Brain microvascular endothelial cell (primary cell): Measurements from ENCODE around the gene ICE2.
A peak's percentile ranks its signal among the peaks of the same experiment; 100 is the strongest.

Experiments
- DNase-seq: peaks from one replicate; pipeline ENCODE4 v3.0.0-alpha.2; 2020
- H3K27ac ChIP-seq: fragments of 250-450 bp; sonication (Bioruptor Pico); 2 replicates; pipeline ENCODE4 v1.5.1; 2020; ENCODE audit warnings: mild to moderate bottlenecking, moderate library complexity
- H3K27me3 ChIP-seq: fragments of 250-450 bp; sonication (Bioruptor Pico); replicated peaks from 2 replicates; pipeline ENCODE4 v1.5.1; 2020; ENCODE audit warnings: mild to moderate bottlenecking
- H3K36me3 ChIP-seq: fragments of 250-450 bp; sonication (Bioruptor Pico); replicated peaks from 2 replicates; pipeline ENCODE4 v1.5.1; 2020; ENCODE audit warnings: mild to moderate bottlenecking
- H3K4me3 ChIP-seq: 2 replicates; pipeline ENCODE4 v1.5.1; 2011; ENCODE audit warnings: low read depth, mild to moderate bottlenecking, control low read depth, low read length, moderate library complexity
- CTCF ChIP-seq: IDR thresholded peaks from 2 replicates; pipeline ENCODE4 v1.5.1; 2011; ENCODE audit warnings: low read depth, mild to moderate bottlenecking, moderate library complexity, low read length, control low read depth, inconsistent platforms; ENCODE audit errors: missing control alignments
- in situ Hi-C: cut with HindIII; loops from 2 replicates; pipeline ENCODE4 v1.10.0; 2017; ENCODE audit warnings: low sequenced_read_pairs, low pct_ligation_motif_present

The ICE2 gene

GRCh38 chr15:60509470-60509869 lies 30.5 kb upstream of the ICE2 start:
- no peaks in the 10 kb centered on the region for H3K27me3 ChIP-seq
- in situ Hi-C loops = no loop called here
- H3K4me3 ChIP-seq = no peak overlapping the region
- H3K27ac ChIP-seq = no peak overlapping the region
- H3K36me3 ChIP-seq = no peaks in the 10 kb centered on the region
- no peak for TF ChIP-seq CTCF
- DNase-seq = no peak

- no peak for TF ChIP-seq CTCF
- no peak overlapping the region for H3K27ac ChIP-seq
- DNase-seq = no peak
- H3K36me3 ChIP-seq = no peaks in the 10 kb centered on the region
- no peaks in the 10 kb centered on the region for H3K27me3 ChIP-seq
- H3K4me3 ChIP-seq = no peak overlapping the region
- in situ Hi-C loops = no loop called here
Measured at GRCh38 chr15:60508442-60508841, 29.5 kb upstream of the ICE2 start.

GRCh38 chr15:60507596-60508424 lies 28.9 kb upstream of the ICE2 start:
- no peaks in the 10 kb centered on the region for H3K27me3 ChIP-seq
- no peaks in the 10 kb centered on the region for H3K36me3 ChIP-seq
- in situ Hi-C loops = no loop called here
- DNase-seq = peak; percentile 64
- no peak overlapping the region for H3K4me3 ChIP-seq
- H3K27ac ChIP-seq = no peak overlapping the region
- peak; percentile 90 for TF ChIP-seq CTCF

GRCh38 chr15:60496853-60497252 lies 17.9 kb upstream of the ICE2 start:
- TF ChIP-seq CTCF = no peak
- no peak for DNase-seq
- Histone ChIP-seq H3K27me3 (no peaks in the 10 kb centered on the region), H3K27ac (no peak overlapping the region), H3K4me3 (no peak overlapping the region), H3K36me3 (no peaks in the 10 kb centered on the region)
- in situ Hi-C loops = no loop called here

GRCh38 chr15:60494108-60494507 lies 15.2 kb upstream of the ICE2 start:
- Histone ChIP-seq H3K36me3 (no peaks in the 10 kb centered on the region), H3K27me3 (no peaks in the 10 kb centered on the region), H3K4me3 (no peak overlapping the region), H3K27ac (no peak overlapping the region)
- no peak for TF ChIP-seq CTCF
- DNase-seq = no peak
- in situ Hi-C loops = no loop called here

GRCh38 chr15:60493166-60493565 lies 14.2 kb upstream of the ICE2 start:
- no peak for DNase-seq
- in situ Hi-C loops = no loop called here
- no peak overlapping the region for H3K27ac ChIP-seq
- TF ChIP-seq CTCF = no peak
- no peaks in the 10 kb centered on the region for H3K27me3 ChIP-seq
- H3K4me3 ChIP-seq = no peak overlapping the region
- H3K36me3 ChIP-seq = no peaks in the 10 kb centered on the region
